DOHH2 (cell line): ENCODE results near the gene PEAK1.

Source experiments
- H3F3A ChIP-seq: fragments of 200-600 bp; sonication (generic), shearing (Covaris generic); 2 replicates; pipeline ENCODE4 v1.6.0; 2016; ENCODE audit warnings: antibody characterized with exemption, mild to moderate bottlenecking; ENCODE audit not compliant: control insufficient read depth, insufficient read depth
- H3K27ac ChIP-seq: fragments of 200-600 bp; sonication (generic); 2 replicates; pipeline ENCODE4 v1.5.1; 2014; ENCODE audit warnings: low read depth, mild to moderate bottlenecking, low read length, moderate library complexity
- H3K27me3 ChIP-seq: fragments of 200-600 bp; sonication (generic); 2 replicates; pipeline ENCODE4 v1.6.1; 2014; ENCODE audit warnings: mild to moderate bottlenecking, low read length, mixed read lengths; ENCODE audit not compliant: control insufficient read depth
- H3K36me3 ChIP-seq: fragments of 200-600 bp; sonication (generic); 2 replicates; pipeline ENCODE4 v1.6.1; 2014; ENCODE audit warnings: mild to moderate bottlenecking, low read length, moderate library complexity, mixed read lengths; ENCODE audit not compliant: control insufficient read depth
- H3K4me1 ChIP-seq: fragments of 200-600 bp; sonication (generic); 2 replicates; pipeline ENCODE4 v1.6.1; 2014; ENCODE audit warnings: mild to moderate bottlenecking, low read length, mixed read lengths; ENCODE audit not compliant: control insufficient read depth
- H3K4me2 ChIP-seq: fragments of 200-600 bp; sonication (generic); 2 replicates; pipeline ENCODE4 v1.6.0; 2014; ENCODE audit warnings: mild to moderate bottlenecking, low read length, moderate library complexity
- H3K4me3 ChIP-seq: fragments of 200-600 bp; sonication (generic); 2 replicates; pipeline ENCODE4 v1.5.1; 2014; ENCODE audit warnings: mild to moderate bottlenecking, low read length, mixed read lengths
- H3K79me2 ChIP-seq: fragments of 200-600 bp; sonication (generic); 2 replicates; pipeline ENCODE4 v1.6.1; 2014; ENCODE audit warnings: mild to moderate bottlenecking, low read length, mixed read lengths; ENCODE audit not compliant: control insufficient read depth
- H3K9me2 ChIP-seq: fragments of 200-600 bp; sonication (generic); replicated peaks from 2 replicates; pipeline ENCODE4 v1.6.1; 2014; ENCODE audit warnings: mild to moderate bottlenecking, low read length, mixed read lengths; ENCODE audit not compliant: control insufficient read depth
- H3K9me3 ChIP-seq: fragments of 200-600 bp; sonication (generic); 2 replicates; pipeline ENCODE4 v1.6.1; 2014; ENCODE audit warnings: antibody characterized with exemption, low read length, mixed read lengths; ENCODE audit not compliant: control insufficient read depth, insufficient read depth
- H4K20me1 ChIP-seq: fragments of 200-600 bp; sonication (generic); 2 replicates; pipeline ENCODE4 v1.6.0; 2014; ENCODE audit warnings: low read depth, mild to moderate bottlenecking, antibody characterized with exemption, low read length, moderate library complexity; ENCODE audit not compliant: control insufficient read depth, insufficient read depth
- EZH2phosphoT487 ChIP-seq: fragments of 200-600 bp; sonication (generic); IDR thresholded peaks from 2 replicates; pipeline ENCODE4 v1.6.1; 2017; ENCODE audit warnings: borderline replicate concordance, mild to moderate bottlenecking, antibody characterized with exemption, low read length, moderate library complexity, mixed read lengths
- TF ChIP-seq, protein P1 (sequence below): fragments of 200-600 bp; sonication (generic); IDR thresholded peaks from one replicate; pipeline ENCODE4 v1.5.1; 2014; ENCODE audit warnings: antibody characterized with exemption, mild to moderate bottlenecking, low read depth, low read length; ENCODE audit not compliant: poor library complexity, severe bottlenecking

The PEAK1 gene

DNA sequence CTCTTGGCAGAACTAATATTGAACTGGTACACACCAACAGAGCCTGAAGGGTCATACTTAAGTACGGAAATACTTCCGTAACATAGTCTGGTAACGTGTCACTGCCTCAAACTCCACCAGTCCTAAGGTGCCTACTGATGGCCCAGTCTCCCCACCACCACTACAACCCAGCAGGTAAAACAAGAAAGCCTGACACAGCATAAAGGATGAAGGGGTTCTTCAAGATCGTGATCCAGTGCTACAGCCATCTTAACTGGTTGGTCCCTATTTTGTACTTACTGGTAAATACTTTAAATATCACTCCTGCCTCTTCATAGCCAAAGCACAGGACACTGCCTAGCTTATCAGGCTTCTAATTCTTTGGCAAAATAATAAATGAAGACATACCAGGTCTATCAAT is 46.5 kb downstream of the PEAK1 start:
- Histone ChIP-seq H3K27ac (no peak overlapping the region), H3K9me2 (no peaks in the 10 kb centered on the region), H3K4me2 (no peak overlapping the region), H3K79me2 (no peaks in the 10 kb centered on the region), H4K20me1 (no peaks in the 10 kb centered on the region), H3K4me1 (no peaks in the 10 kb centered on the region), H3F3A (no peaks in the 10 kb centered on the region), H3K27me3 (no peaks in the 10 kb centered on the region), H3K4me3 (no peak overlapping the region), H3K9me3 (no peaks in the 10 kb centered on the region), H3K36me3 (no peaks in the 10 kb centered on the region)
- TF ChIP-seq, protein P1, sequence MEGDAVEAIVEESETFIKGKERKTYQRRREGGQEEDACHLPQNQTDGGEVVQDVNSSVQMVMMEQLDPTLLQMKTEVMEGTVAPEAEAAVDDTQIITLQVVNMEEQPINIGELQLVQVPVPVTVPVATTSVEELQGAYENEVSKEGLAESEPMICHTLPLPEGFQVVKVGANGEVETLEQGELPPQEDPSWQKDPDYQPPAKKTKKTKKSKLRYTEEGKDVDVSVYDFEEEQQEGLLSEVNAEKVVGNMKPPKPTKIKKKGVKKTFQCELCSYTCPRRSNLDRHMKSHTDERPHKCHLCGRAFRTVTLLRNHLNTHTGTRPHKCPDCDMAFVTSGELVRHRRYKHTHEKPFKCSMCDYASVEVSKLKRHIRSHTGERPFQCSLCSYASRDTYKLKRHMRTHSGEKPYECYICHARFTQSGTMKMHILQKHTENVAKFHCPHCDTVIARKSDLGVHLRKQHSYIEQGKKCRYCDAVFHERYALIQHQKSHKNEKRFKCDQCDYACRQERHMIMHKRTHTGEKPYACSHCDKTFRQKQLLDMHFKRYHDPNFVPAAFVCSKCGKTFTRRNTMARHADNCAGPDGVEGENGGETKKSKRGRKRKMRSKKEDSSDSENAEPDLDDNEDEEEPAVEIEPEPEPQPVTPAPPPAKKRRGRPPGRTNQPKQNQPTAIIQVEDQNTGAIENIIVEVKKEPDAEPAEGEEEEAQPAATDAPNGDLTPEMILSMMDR: no peak
- no peak for TF ChIP-seq EZH2phosphoT487

GRCh38 chr15:77371850-77372563 is 47.9 kb downstream of the PEAK1 start:
- no peak for TF ChIP-seq EZH2phosphoT487
- TF ChIP-seq, protein P1: no peak
- no peak overlapping the region for H3K4me2 ChIP-seq
- H3F3A ChIP-seq: no peaks in the 10 kb centered on the region
- no peaks in the 10 kb centered on the region for H3K36me3 ChIP-seq
- H3K4me3 ChIP-seq: no peak overlapping the region
- no peaks in the 10 kb centered on the region for H3K27me3 ChIP-seq
- no peaks in the 10 kb centered on the region for H3K9me3 ChIP-seq
- H3K79me2 ChIP-seq: no peaks in the 10 kb centered on the region
- no peak overlapping the region for H3K27ac ChIP-seq
- H4K20me1 ChIP-seq: no peaks in the 10 kb centered on the region
- no peaks in the 10 kb centered on the region for H3K4me1 ChIP-seq
- no peaks in the 10 kb centered on the region for H3K9me2 ChIP-seq

DNA sequence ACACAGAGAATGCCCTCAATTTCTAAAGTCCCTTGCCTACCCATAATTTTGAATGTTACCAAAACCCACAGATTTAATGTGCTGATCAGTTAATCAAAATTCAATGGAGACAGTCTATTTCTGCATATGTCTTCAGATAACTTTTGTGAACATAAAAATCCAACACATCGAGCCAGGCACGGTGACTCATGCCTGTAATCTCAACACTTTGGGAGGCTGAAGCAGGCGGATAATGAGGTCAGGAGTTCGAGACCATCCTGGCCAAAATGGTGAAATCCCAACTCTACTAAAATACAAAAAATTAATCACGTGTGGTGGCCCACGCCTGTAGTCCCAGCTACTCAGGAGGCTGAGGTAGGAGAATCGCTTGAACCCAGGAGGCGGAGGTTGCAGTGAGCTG is 49.3 kb downstream of the PEAK1 start:
- no peak for TF ChIP-seq EZH2phosphoT487
- TF ChIP-seq, protein P1: no peak
- Histone ChIP-seq H3K27me3 (no peaks in the 10 kb centered on the region), H3K4me3 (no peak overlapping the region), H3K9me3 (no peaks in the 10 kb centered on the region), H4K20me1 (no peaks in the 10 kb centered on the region), H3K4me2 (no peak overlapping the region), H3F3A (no peaks in the 10 kb centered on the region), H3K36me3 (no peaks in the 10 kb centered on the region), H3K27ac (no peak overlapping the region), H3K4me1 (no peaks in the 10 kb centered on the region), H3K9me2 (no peaks in the 10 kb centered on the region), H3K79me2 (no peaks in the 10 kb centered on the region)
